SK-N-SH treated with all-trans-retinoic acid at 6 μM for 48 hours (cell line): ENCODE data around the gene ANKRD55.

Experiments used
- ATAC-seq: fragments of 200-7000 bp; cut with Tn5 transposase; 3 replicates; pipeline ENCODE4 v1.9.1; 2020; ENCODE audit warnings: mild to moderate bottlenecking, moderate library complexity
- BACH2 ChIP-seq: fragments of 250-450 bp; sonication (Bioruptor Pico); IDR thresholded peaks from 2 replicates; pipeline ENCODE4 v1.9.0; 2021; ENCODE audit warnings: mild to moderate bottlenecking, borderline replicate concordance
- CREB5 ChIP-seq: fragments of 250-450 bp; sonication (Bioruptor Pico); IDR thresholded peaks from 2 replicates; pipeline ENCODE4 v1.5.1; 2020; ENCODE audit warnings: low read depth, mild to moderate bottlenecking, moderate library complexity
- CSDC2 ChIP-seq: fragments of 250-450 bp; sonication (Bioruptor Pico); IDR thresholded peaks from 2 replicates; pipeline ENCODE4 v1.5.0; 2020; ENCODE audit warnings: mild to moderate bottlenecking, moderate library complexity
- GLIS3 ChIP-seq: fragments of 250-450 bp; sonication (Bioruptor Pico); IDR thresholded peaks from 2 replicates; pipeline ENCODE4 v1.5.0; 2020; ENCODE audit warnings: mild to moderate bottlenecking, moderate library complexity
- ISL1 ChIP-seq: fragments of 250-450 bp; sonication (Bioruptor Pico); IDR thresholded peaks from 2 replicates; pipeline ENCODE4 v2.1.2; 2022; ENCODE audit warnings: mild to moderate bottlenecking, moderate library complexity
- OSR1 ChIP-seq: fragments of 250-450 bp; sonication (Bioruptor Pico); IDR thresholded peaks from 2 replicates; pipeline ENCODE4 v1.8.0; 2022; ENCODE audit warnings: moderate library complexity, mild to moderate bottlenecking, inconsistent platforms
- PPARA ChIP-seq: fragments of 250-450 bp; sonication (Bioruptor Pico); IDR thresholded peaks from 2 replicates; pipeline ENCODE4 v1.5.0; 2020; ENCODE audit warnings: mild to moderate bottlenecking, borderline replicate concordance
- SNAI2 ChIP-seq: fragments of 250-450 bp; sonication (Bioruptor Pico); IDR thresholded peaks from 2 replicates; pipeline ENCODE4 v1.5.0; 2020; ENCODE audit warnings: mild to moderate bottlenecking, moderate library complexity
- TCF4 ChIP-seq: fragments of 250-450 bp; sonication (Bioruptor Pico); IDR thresholded peaks from 2 replicates; pipeline ENCODE4 v1.8.0; 2021; ENCODE audit warnings: mild to moderate bottlenecking, moderate library complexity, borderline replicate concordance
- TOX ChIP-seq: fragments of 250-450 bp; sonication (Bioruptor Pico); IDR thresholded peaks from 2 replicates; pipeline ENCODE4 v1.8.0; 2021; ENCODE audit warnings: mild to moderate bottlenecking, moderate library complexity, borderline replicate concordance
- TSHZ2 ChIP-seq: fragments of 250-450 bp; sonication (Bioruptor Pico); IDR thresholded peaks from 2 replicates; pipeline ENCODE4 v1.5.0; 2020; ENCODE audit warnings: mild to moderate bottlenecking, moderate library complexity
- ZC3H10 ChIP-seq: fragments of 250-450 bp; sonication (Bioruptor Pico); IDR thresholded peaks from 2 replicates; pipeline ENCODE4 v1.5.1; 2021; ENCODE audit warnings: mild to moderate bottlenecking, moderate library complexity
- ZFP30 ChIP-seq: fragments of 450-650 bp; formaldehyde crosslinking; IDR thresholded peaks from 2 replicates; pipeline ENCODE4 v1.5.0; 2022; ENCODE audit warnings: mild to moderate bottlenecking, moderate library complexity
- ZNF565 ChIP-seq: fragments of 450-650 bp; formaldehyde crosslinking; conservative IDR thresholded peaks from 2 replicates; pipeline ENCODE4 v1.5.0; 2020; ENCODE audit warnings: low read depth, mild to moderate bottlenecking, moderate library complexity
- ZNF8 ChIP-seq: fragments of 450-650 bp; formaldehyde crosslinking; IDR thresholded peaks from 2 replicates; pipeline ENCODE4 v1.5.0; 2020; ENCODE audit warnings: mild to moderate bottlenecking, moderate library complexity
- TF ChIP-seq, protein P1 (sequence below): fragments of 250-450 bp; sonication (Bioruptor Pico); IDR thresholded peaks from 2 replicates; pipeline ENCODE4 v1.8.0; 2020; ENCODE audit warnings: mild to moderate bottlenecking, moderate library complexity, borderline replicate concordance
- TF ChIP-seq, protein P2 (sequence below): fragments of 250-450 bp; sonication (Bioruptor Pico); IDR thresholded peaks from 2 replicates; pipeline ENCODE4 v1.8.0; 2021; ENCODE audit warnings: low read depth, mild to moderate bottlenecking, moderate library complexity, borderline replicate concordance

The ANKRD55 gene

DNA sequence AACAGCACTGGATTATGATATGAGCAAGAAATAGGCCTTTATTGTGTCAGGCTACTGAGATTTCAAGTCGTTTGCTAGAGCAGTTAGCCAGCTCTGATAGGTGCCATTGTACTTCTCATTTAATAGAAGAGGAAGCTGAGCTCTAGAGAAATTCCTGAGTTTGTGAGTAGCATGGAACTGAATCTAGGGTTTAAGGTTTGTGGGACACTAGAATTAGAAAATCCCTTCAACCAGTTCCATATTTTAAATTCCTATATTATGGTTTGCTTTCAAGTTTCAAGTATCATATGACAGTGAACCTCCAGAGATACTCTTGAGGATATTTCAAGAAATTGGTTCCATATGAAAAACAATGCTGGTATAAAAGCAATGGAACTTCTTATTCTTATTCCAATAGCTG lies 87.6 kb downstream of the ANKRD55 start:
- peak; percentile 26; the same call in 2 of the 3 replicates for ATAC-seq
- TF ChIP-seq TCF4 (CRISPR knock-in tag) = no peak
- TF ChIP-seq GLIS3 (CRISPR knock-in tag) = no peak
- TF ChIP-seq PPARA (CRISPR knock-in tag) = no peak
- TF ChIP-seq SNAI2 (CRISPR knock-in tag) = no peak
- no peak for TF ChIP-seq BACH2 (CRISPR knock-in tag)
- TF ChIP-seq ISL1 (CRISPR knock-in tag) = no peak
- no peak for TF ChIP-seq CREB5 (CRISPR knock-in tag)
- no peak for TF ChIP-seq ZC3H10 (CRISPR knock-in tag)
- no peak for TF ChIP-seq ZFP30
- TF ChIP-seq, protein P1, sequence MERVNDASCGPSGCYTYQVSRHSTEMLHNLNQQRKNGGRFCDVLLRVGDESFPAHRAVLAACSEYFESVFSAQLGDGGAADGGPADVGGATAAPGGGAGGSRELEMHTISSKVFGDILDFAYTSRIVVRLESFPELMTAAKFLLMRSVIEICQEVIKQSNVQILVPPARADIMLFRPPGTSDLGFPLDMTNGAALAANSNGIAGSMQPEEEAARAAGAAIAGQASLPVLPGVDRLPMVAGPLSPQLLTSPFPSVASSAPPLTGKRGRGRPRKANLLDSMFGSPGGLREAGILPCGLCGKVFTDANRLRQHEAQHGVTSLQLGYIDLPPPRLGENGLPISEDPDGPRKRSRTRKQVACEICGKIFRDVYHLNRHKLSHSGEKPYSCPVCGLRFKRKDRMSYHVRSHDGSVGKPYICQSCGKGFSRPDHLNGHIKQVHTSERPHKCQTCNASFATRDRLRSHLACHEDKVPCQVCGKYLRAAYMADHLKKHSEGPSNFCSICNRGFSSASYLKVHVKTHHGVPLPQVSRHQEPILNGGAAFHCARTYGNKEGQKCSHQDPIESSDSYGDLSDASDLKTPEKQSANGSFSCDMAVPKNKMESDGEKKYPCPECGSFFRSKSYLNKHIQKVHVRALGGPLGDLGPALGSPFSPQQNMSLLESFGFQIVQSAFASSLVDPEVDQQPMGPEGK = no peak
- no peak for TF ChIP-seq CSDC2 (CRISPR knock-in tag)
- TF ChIP-seq TSHZ2 (CRISPR knock-in tag) = no peak
- TF ChIP-seq ZNF8 (CRISPR knock-in tag) = no peak
- TF ChIP-seq ZNF565 (CRISPR knock-in tag) = no peak
- TF ChIP-seq, protein P2, sequence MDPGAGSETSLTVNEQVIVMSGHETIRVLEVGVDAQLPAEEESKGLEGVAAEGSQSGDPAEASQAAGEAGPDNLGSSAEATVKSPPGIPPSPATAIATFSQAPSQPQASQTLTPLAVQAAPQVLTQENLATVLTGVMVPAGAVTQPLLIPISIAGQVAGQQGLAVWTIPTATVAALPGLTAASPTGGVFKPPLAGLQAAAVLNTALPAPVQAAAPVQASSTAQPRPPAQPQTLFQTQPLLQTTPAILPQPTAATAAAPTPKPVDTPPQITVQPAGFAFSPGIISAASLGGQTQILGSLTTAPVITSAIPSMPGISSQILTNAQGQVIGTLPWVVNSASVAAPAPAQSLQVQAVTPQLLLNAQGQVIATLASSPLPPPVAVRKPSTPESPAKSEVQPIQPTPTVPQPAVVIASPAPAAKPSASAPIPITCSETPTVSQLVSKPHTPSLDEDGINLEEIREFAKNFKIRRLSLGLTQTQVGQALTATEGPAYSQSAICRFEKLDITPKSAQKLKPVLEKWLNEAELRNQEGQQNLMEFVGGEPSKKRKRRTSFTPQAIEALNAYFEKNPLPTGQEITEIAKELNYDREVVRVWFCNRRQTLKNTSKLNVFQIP (CRISPR knock-in tag) = no peak
- TF ChIP-seq OSR1 (CRISPR knock-in tag) = no peak

DNA sequence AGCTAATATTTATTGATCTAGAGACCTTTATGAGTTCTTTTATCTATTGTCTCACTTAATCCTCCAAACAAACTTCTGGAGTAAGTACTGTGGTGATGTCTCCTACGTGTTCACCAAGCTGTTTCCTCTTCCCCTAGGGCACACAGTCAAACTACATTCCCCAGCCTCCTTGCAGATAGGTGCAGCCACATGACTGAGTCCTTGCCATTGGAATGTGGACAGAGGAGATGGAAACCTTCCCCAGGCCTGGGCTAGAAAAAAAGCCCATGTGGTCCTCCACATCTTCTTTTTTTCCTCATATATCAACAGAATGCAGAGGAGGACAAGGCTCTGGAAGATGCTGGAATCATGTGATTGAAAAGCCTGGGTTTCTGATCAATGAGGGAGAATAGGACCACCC lies 88.0 kb downstream of the ANKRD55 start:
- ATAC-seq = no peak
- TF ChIP-seq CREB5 (CRISPR knock-in tag) (no peak), SNAI2 (CRISPR knock-in tag) (no peak), TOX (CRISPR knock-in tag) (no peak), ZFP30 (no peak), TCF4 (CRISPR knock-in tag) (no peak)
- TF ChIP-seq, protein P2 (CRISPR knock-in tag) = no peak
- TF ChIP-seq, protein P1 = no peak
